Right kidney (tissue), 1 donor: Measurements from ENCODE around the gene UGT1A7.

Experiments
- DNase-seq: peaks from one replicate; pipeline ENCODE4 v3.0.0-alpha.2; 2016

Gene UGT1A7

GRCh38 chr2:233818639-233819621, 137.2 kb downstream of the UGT1A7 start:
- DNase-seq = no peak

- DNase-seq = no peak
These were observed 138.4 kb downstream of the UGT1A7 start for GRCh38 chr2:233819884-233820773.

- DNase-seq = no peak
These were observed 139.0 kb downstream of the UGT1A7 start for GRCh38 chr2:233820774-233821105.

GRCh38 chr2:233821196-233821595, 139.5 kb downstream of the UGT1A7 start:
- DNase-seq = no peak

- no peak for DNase-seq
These were observed 140.0 kb downstream of the UGT1A7 start for GRCh38 chr2:233821709-233822100.

- no peak for DNase-seq
These were observed 140.5 kb downstream of the UGT1A7 start for GRCh38 chr2:233822101-233822771.
